K562 (cell line): Measurements from ENCODE around the gene TMCC2. TPM values are rescaled to one million over a fixed set of nuclear protein-coding genes. Genes with fewer than 3 reads are reported as not detected.
A peak's percentile ranks its signal among the peaks of the same experiment; 100 is the strongest.

Source experiments
- ARID1B ChIP-seq: fragments of 450-650 bp; IDR thresholded peaks from 2 replicates; pipeline ENCODE4 v1.6.1; 2016; ENCODE audit warnings: antibody characterized with exemption, mild to moderate bottlenecking, inconsistent platforms
- ATF1 ChIP-seq, 2 experiments: fragments of 450-650 bp in 1 of 2; IDR thresholded peaks; 2 replicates each; pipeline ENCODE4 v1.6.1; 2016; ENCODE audit warnings: missing compliant biosample characterization in 1 of 2, missing genetic modification characterization in 1 of 2
- ATF7 ChIP-seq: fragments of 450-650 bp; IDR thresholded peaks from 2 replicates; pipeline ENCODE4 v1.7.1; 2014; ENCODE audit warnings: mild to moderate bottlenecking, moderate library complexity
- CREM ChIP-seq: IDR thresholded peaks from 2 replicates; pipeline ENCODE4 v1.6.1; 2014; ENCODE audit warnings: antibody characterized with exemption, low read depth
- GATAD2B ChIP-seq: fragments of 450-650 bp; IDR thresholded peaks from 2 replicates; pipeline ENCODE4 v1.6.1; 2017; ENCODE audit warnings: mild to moderate bottlenecking, borderline replicate concordance
- LCOR ChIP-seq: sonication (generic); formaldehyde crosslinking; IDR thresholded peaks from 2 replicates; pipeline ENCODE4 v1.8.0; 2022; ENCODE audit warnings: mild to moderate bottlenecking, missing genetic modification reagents
- MNT ChIP-seq, 2 experiments: fragments of 450-650 bp; conservative IDR thresholded peaks; 2 replicates each; pipeline ENCODE4 v1.6.1; 2017; ENCODE audit warnings: mild to moderate bottlenecking in 2 of 2, moderate library complexity in 2 of 2
- NEUROD1 ChIP-seq: fragments of 150-350 bp; IDR thresholded peaks from 2 replicates; pipeline ENCODE4 v1.6.1; 2014; ENCODE audit warnings: borderline replicate concordance, low read length, low read depth; ENCODE audit not compliant: partially characterized antibody
- PHF8 ChIP-seq: fragments of 200-600 bp; sonication (generic); IDR thresholded peaks from 2 replicates; pipeline ENCODE4 v1.6.1; 2012; ENCODE audit warnings: mixed run types, mild to moderate bottlenecking, inconsistent platforms, low read length, moderate library complexity, borderline replicate concordance
- PKNOX1 ChIP-seq: fragments of 450-650 bp; IDR thresholded peaks from 2 replicates; pipeline ENCODE4 v1.6.1; 2016
- POLR2G ChIP-seq: fragments of 200-400 bp; formaldehyde crosslinking; IDR thresholded peaks from 2 replicates; pipeline ENCODE4 v1.6.1; 2017; ENCODE audit warnings: low read depth, mild to moderate bottlenecking, antibody characterized with exemption, low read length, moderate library complexity
- RBBP5 ChIP-seq: fragments of 200-600 bp; sonication (generic); IDR thresholded peaks from 2 replicates; pipeline ENCODE4 v1.6.1; 2012; ENCODE audit warnings: borderline replicate concordance, mild to moderate bottlenecking, low read length, control low read depth, inconsistent platforms; ENCODE audit not compliant: insufficient read depth, poor library complexity, severe bottlenecking
- ZBTB7A ChIP-seq: IDR thresholded peaks from 2 replicates; pipeline ENCODE4 v1.6.1; 2011; ENCODE audit warnings: low read depth, mild to moderate bottlenecking, low read length, moderate library complexity, borderline replicate concordance; ENCODE audit not compliant: control insufficient read depth
- polyA plus RNA-seq, 8 experiments: library from polyadenylated mRNA; depleted of rRNA in 4 of 8; stranded (reverse) in 5 of 8; unstranded in 3 of 8; fragments of >200 nt; fragmentation: Nextera tagmentation in 2 of 8; fragmentation: Illumina TruSeq in 1 of 8; extraction: Ambion mirVana in 2 of 8; extraction: Trizol in 1 of 8; gene quantifications; 2 replicates each; pipeline versions ENCODE4 v1.2.1 to v1.2.3, GENCODE V29; 2011 to 2014; ENCODE audit warnings: inconsistent platforms in 1 of 8, missing spikeins in 1 of 8
- total RNA-seq, 7 experiments: library from RNA; depleted of rRNA in 6 of 7; stranded (reverse); fragments of >200 nt in 6 of 7; fragmentation: Illumina TruSeq in 2 of 7; extraction: Trizol in 2 of 7; gene quantifications; 2 replicates each; pipeline versions ENCODE4 v1.2.1 to v1.2.3, GENCODE V29; 2011 to 2021; ENCODE audit warnings: low replicate concordance in 1 of 7
- TF ChIP-seq, protein P1 (sequence below), 2 experiments: IDR thresholded peaks; 2 replicates each; pipeline ENCODE4 v1.6.1; 2011; ENCODE audit warnings: borderline replicate concordance in 1 of 2, control low read depth in 1 of 2, low read depth in 1 of 2, low read length in 1 of 2, mild to moderate bottlenecking in 1 of 2, mixed read lengths in 1 of 2, moderate library complexity in 1 of 2; ENCODE audit not compliant: insufficient read depth in 1 of 2, insufficient read length in 1 of 2, poor library complexity in 1 of 2, severe bottlenecking in 1 of 2; ENCODE audit errors: extremely low read depth in 1 of 2

Gene TMCC2
- total and polyA plus RNA-seq, 9 of the 15 experiments (the other 6 are each of a cell fraction or from before 2014, with no cell fraction given): 0.06 to 1.8 (median 0.98) TPM

DNA sequence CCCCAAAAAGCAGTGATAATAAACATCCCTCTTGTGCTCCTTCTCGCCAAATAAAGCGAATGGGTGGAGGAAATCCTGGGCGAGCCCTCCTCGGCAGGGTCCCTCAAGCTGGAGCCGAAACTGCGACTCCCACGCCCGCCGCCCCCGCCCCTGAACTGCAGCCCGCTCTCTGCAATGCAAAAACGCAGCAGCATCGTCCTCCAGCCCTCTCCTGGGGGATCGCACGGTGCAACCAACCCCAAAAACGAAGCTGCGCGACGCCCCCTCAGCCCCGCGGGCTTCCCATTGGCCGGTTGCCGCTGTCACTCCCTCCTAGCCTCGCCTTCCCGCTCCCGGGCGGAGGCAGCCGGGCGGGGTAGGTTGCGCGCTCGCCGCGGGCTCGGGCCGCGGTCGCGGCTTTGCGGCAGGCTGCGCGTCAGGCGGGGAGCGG, at the start of gene TMCC2 (continued):
- peak; percentile 59 for TF ChIP-seq POLR2G
- TF ChIP-seq ARID1B: no peak
- TF ChIP-seq CREM: peak; percentile 81
- TF ChIP-seq LCOR (CRISPR knock-in tag): peak; percentile 83; the same call in 1 of the 2 replicates
- peak; percentile 70 for TF ChIP-seq NEUROD1
- peak; percentile 63; the same call in 1 of the 2 replicates for TF ChIP-seq ZBTB7A
- TF ChIP-seq PKNOX1: peak; percentile 99
- peak; percentile 35; the same call in 1 of the 2 replicates for TF ChIP-seq ATF7
- TF ChIP-seq PHF8: peak; percentile 34; the same call in 1 of the 2 replicates
- TF ChIP-seq MNT (conservative IDR thresholded peaks at IDR 0.05): 0 out of 4 replicates have a peak, but pooled peaks of 1 of the 2 experiments have one; percentile 23
- 0 out of 2 replicates have a peak, but pooled peaks have one; percentile 58 for TF ChIP-seq GATAD2B
- TF ChIP-seq, protein P1, sequence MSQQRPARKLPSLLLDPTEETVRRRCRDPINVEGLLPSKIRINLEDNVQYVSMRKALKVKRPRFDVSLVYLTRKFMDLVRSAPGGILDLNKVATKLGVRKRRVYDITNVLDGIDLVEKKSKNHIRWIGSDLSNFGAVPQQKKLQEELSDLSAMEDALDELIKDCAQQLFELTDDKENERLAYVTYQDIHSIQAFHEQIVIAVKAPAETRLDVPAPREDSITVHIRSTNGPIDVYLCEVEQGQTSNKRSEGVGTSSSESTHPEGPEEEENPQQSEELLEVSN (IDR thresholded peaks at IDR 0.05; ENCODE audit: borderline replicate concordance in 1 of 2, extremely low read depth in 1 of 2, insufficient read depth in 1 of 2, insufficient read length in 1 of 2, low read depth in 1 of 2, low read length in 1 of 2, poor library complexity in 1 of 2, severe bottlenecking in 1 of 2): peak in 1 of 2 experiments; percentile 71
- TF ChIP-seq RBBP5: peak; percentile 54
- no peak for TF ChIP-seq ATF1 (CRISPR knock-in tag; IDR thresholded peaks at IDR 0.05)
- TF ChIP-seq ATF1 (tag; IDR thresholded peaks at IDR 0.05): peak; percentile 59
